Colon (tissue), 2 donors: ENCODE results near the gene BRAT1.

ENCODE experiments used
- FAIRE-seq: peaks from 2 replicates; lab custom pipeline; 2012; peaks lifted over from hg19 to GRCh38; lab: Jason Lieb, UNC
- donor health status: control.
- donor health status: control.

The BRAT1 gene

GRCh38 chr7:2495418-2496299 lies 59.7 kb downstream of the BRAT1 start:
- no peak for FAIRE-seq

- no peak for FAIRE-seq
Measured at GRCh38 chr7:2494191-2495130, 60.9 kb downstream of the BRAT1 start.

- no peak for FAIRE-seq
Measured at GRCh38 chr7:2493205-2494164, 61.8 kb downstream of the BRAT1 start.

GRCh38 chr7:2492038-2492437 lies 63.3 kb downstream of the BRAT1 start:
- no peak for FAIRE-seq

GRCh38 chr7:2490181-2490651 lies 65.1 kb downstream of the BRAT1 start:
- FAIRE-seq: no peak

GRCh38 chr7:2488681-2489080 lies 66.6 kb downstream of the BRAT1 start:
- FAIRE-seq: no peak

GRCh38 chr7:2488272-2488645 lies 67.1 kb downstream of the BRAT1 start:
- FAIRE-seq: no peak
